Measurements from ENCODE around the gene CDC45.

Gene CDC45

DNA sequence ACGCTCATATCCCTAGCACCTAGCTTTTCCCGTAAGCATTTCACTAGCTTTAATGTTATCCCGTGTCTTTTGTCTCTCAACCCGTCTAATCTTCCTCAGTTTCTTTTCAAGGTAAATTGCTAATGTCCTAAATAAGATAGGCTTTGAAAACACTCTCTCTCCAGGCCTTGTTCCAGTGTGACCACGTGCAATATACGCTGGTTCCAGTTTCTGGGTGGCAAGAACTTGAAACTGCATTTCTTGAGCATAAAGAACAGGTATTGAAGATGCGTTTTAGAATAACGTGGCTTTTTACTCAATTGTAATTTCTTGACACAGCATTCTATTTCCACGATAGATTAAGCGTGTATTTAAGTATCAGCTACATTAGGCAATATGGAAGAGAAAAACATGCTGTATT lies 1.1 kb downstream of the CDC45 start:
- TF ChIP-seq ZFX (IDR thresholded peaks at IDR 0.05; ENCODE audit: borderline replicate concordance) = no peak
- TF ChIP-seq, protein P1, sequence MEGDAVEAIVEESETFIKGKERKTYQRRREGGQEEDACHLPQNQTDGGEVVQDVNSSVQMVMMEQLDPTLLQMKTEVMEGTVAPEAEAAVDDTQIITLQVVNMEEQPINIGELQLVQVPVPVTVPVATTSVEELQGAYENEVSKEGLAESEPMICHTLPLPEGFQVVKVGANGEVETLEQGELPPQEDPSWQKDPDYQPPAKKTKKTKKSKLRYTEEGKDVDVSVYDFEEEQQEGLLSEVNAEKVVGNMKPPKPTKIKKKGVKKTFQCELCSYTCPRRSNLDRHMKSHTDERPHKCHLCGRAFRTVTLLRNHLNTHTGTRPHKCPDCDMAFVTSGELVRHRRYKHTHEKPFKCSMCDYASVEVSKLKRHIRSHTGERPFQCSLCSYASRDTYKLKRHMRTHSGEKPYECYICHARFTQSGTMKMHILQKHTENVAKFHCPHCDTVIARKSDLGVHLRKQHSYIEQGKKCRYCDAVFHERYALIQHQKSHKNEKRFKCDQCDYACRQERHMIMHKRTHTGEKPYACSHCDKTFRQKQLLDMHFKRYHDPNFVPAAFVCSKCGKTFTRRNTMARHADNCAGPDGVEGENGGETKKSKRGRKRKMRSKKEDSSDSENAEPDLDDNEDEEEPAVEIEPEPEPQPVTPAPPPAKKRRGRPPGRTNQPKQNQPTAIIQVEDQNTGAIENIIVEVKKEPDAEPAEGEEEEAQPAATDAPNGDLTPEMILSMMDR (IDR thresholded peaks at IDR 0.05) = no peak

DNA sequence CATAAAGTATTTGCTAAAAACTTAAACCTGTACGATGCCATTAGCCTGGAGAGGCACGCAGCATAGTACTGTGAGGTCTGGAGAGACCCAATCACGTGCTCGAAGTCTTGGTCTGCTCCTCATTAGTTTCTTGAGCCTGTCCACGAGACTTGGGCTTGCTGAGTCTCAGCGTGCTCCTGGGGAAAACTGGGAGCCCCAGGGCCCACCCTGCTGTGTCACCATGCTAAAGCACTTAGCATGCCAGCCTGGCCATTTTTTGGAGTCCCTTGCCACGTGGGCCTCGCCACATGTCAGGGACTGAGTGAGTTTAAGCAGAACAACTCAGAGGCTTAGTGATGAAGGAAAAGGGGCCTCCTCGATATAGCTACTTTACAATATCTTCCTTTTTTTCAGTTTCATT lies 2.6 kb downstream of the CDC45 start:
- TF ChIP-seq ZFX (IDR thresholded peaks at IDR 0.05; ENCODE audit: borderline replicate concordance) = no peak
- TF ChIP-seq, protein P1 (IDR thresholded peaks at IDR 0.05) = no peak
- H3K27ac ChIP-seq = no peak overlapping the region

More for the DNA sequence above, 1.1 kb downstream of the CDC45 start:
- peak overlapping the region; percentile 90 for H3K27ac ChIP-seq

DNA sequence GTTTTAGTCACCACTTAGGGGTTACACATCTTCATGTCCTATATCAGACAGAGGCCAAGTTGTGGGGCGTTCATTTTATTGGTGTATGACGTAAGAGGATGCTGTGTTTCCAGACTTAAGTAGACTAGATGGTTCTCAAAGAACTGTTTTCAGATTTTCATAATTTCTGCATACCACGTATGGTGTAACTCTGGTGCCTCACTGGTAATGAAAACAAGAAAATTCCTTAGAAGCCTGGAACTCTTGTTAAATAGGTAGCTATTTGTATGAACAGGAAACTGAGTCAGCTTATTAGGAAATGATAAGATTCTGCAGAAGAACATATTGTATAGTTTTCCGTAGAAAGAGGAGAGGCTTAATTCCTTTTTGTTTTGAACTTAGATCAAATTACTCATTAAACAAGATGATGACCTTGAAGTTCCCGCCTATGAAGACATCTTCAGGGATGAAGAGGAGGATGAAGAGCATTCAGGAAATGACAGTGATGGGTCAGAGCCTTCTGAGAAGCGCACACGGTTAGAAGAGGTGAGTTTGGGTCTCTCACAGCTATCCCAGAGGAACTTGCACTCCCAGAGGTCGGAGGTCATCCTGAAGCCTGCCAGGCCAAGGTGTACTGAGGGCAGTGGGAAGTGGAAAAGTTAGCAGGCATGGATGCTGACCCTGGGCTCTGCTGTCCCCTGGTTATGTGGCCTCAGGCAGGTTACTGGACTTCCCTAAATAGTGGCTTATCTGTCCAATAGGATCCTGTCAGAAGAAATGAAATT lies 3.9 kb downstream of the CDC45 start:
- TF ChIP-seq, protein P1 (IDR thresholded peaks at IDR 0.05) = no peak
- no peak for TF ChIP-seq ZFX (IDR thresholded peaks at IDR 0.05; ENCODE audit: borderline replicate concordance)
- no peak overlapping the region for H3K27ac ChIP-seq

DNA sequence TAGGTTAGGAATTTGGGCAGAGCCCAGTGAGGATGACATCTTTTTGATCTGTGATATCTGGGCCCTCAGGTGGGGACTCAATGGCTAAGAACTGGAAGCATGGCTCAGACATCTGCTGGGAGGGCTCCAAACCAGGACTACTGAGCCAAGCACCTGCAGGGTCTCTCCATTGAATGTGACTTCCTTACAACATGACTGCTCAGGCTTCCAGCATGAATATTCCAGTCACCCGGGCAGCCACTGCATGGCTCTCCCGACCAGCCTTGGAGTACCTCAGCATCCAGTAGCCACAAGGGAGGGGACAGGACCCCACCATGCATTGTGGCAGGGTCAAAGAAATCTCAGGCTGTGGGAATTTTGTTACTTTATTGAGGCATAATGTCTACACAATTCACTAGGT lies 8.6 kb downstream of the CDC45 start:
- no peak overlapping the region; the same call in 1 of the 2 replicates for H3K27ac ChIP-seq
- TF ChIP-seq ZFX (IDR thresholded peaks at IDR 0.05; ENCODE audit: borderline replicate concordance) = no peak
- TF ChIP-seq, protein P1 (IDR thresholded peaks at IDR 0.05) = no peak

DNA sequence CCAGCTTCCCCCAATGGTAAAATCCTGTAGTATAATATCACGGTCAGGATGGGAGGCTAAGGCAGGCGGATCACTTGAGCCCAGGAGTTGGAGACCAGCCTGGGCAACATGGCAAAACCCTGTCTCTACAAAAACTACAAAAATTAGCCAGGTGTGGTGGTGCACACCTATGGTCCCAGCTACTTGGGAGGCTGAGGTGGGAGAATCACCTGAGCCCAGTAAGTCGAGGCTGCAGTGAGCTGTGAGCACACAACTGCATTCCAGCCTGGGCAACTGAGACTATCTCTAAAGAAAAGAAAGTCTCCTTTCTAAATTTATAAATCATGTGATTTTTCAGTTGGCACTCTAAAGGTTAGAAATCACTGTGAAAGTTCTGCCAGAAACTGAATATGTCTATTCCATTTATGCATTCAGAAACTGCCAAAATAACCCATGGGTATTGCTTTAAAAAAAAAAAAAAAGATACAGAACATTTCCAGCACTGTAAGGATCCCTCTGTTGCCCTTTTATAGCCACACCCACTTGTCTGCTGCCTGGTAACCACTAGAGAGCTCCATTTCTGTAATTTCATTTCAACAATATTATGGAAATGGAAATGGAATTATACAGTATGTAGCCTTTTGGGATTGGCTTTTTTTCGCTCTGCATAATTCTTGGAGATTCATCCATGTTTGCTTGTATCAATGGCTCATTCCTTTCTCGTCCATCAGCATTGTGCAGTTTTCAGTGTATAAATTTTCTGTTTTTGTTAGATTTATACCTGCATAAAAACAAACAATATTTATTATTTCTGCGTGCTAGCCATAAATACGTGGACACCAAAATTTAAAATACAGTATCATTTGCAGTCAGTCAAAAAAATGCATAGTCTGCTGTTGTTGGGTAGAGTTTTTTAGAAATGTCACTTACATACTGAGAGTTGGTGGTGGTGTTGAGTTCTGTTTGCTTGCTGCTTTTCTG lies 9.4 kb downstream of the CDC45 start:
- H3K27ac ChIP-seq = no peak overlapping the region; the same call in 1 of the 2 replicates
- TF ChIP-seq ZFX (IDR thresholded peaks at IDR 0.05; ENCODE audit: borderline replicate concordance) = no peak
- TF ChIP-seq, protein P1 (IDR thresholded peaks at IDR 0.05) = peak; percentile 16; the same call in 1 of the 2 replicates

DNA sequence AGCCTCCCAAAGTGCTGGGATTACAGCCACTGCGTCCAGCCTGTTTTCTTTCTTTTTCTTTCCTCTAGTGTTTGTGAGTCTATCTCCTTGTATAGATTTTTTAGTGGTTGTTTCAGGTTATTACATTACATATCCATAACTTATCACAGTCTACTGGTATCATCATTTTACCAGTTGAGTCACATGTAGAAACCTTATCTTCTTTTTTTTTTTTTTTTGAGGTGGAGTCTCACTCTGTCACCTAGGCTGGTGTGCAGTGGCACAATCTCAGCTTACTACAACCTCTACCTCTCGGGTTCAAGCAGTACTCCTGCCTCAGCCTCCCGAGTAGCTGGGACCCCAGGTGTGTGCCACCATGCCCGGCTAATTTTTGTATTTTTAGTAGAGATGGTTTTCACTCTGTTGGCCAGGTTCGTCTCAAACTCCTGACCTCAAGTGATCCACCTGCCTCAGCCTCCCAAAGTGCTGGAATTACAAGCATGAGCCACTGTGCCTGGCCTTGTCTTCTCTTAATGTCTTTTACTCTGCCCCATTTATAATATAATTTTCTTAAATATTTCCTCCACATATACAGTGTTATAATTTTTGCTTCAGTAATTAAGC lies 11.0 kb downstream of the CDC45 start:
- no peak for TF ChIP-seq ZFX (IDR thresholded peaks at IDR 0.05; ENCODE audit: borderline replicate concordance)
- TF ChIP-seq, protein P1 (IDR thresholded peaks at IDR 0.05) = no peak
- H3K27ac ChIP-seq = no peak overlapping the region

Data from 22Rv1 (cell line).